Spinal cord (tissue), 10 donors: ENCODE results near the gene ENTPD8. TPM values are rescaled to one million over a fixed set of nuclear protein-coding genes. Genes with fewer than 3 reads are reported as not detected.

ENCODE experiments used
- DNase-seq, 6 donors: peaks; one replicate each; pipeline versions ENCODE4 v3.0.0 to v3.0.0-alpha.2; 2013 to 2015; ENCODE audit warnings: low spot score in 6 of 6, low read depth in 4 of 6
- H3K27ac ChIP-seq: one replicate; pipeline ENCODE4 v1.5.1; 2013; ENCODE audit warnings: low read depth, low read length, control low read depth
- H3K27me3 ChIP-seq: one replicate; pipeline ENCODE4 v1.6.1; 2013; ENCODE audit warnings: low read length; ENCODE audit not compliant: control insufficient read depth, insufficient read depth
- H3K36me3 ChIP-seq: one replicate; pipeline ENCODE4 v1.6.1; 2013; ENCODE audit warnings: low read length; ENCODE audit not compliant: control insufficient read depth, insufficient read depth
- H3K4me1 ChIP-seq: one replicate; pipeline ENCODE4 v1.6.1; 2013; ENCODE audit warnings: low read length; ENCODE audit not compliant: control insufficient read depth, insufficient read depth
- H3K4me3 ChIP-seq: one replicate; pipeline ENCODE4 v1.5.1; 2013; ENCODE audit warnings: low read depth, low read length, control low read depth
- H3K9me3 ChIP-seq: one replicate; pipeline ENCODE4 v1.6.1; 2013; ENCODE audit warnings: low read length; ENCODE audit not compliant: control insufficient read depth, insufficient read depth
- WGBS: methylation state at CpG from one replicate; pipeline ENCODE4 v1.1.5; 2013; ENCODE audit warnings: missing lambda C conversion rate; ENCODE audit not compliant: insufficient coverage; 5-methylcytosine and 5-hydroxymethylcytosine counted together
- polyA plus RNA-seq, 2 donors: library from polyadenylated mRNA; unstranded; fragments of 120-200 nt; gene quantifications; one replicate each; pipeline ENCODE4 v1.2.1, GENCODE V29; 2013; ENCODE audit not compliant: insufficient read length in 2 of 2
- total RNA-seq, 2 donors: library from RNA; depleted of rRNA in 1 of 2; stranded (reverse); fragments of 120-200 nt in 1 of 2; fragments of >200 nt in 1 of 2; gene quantifications; one replicate each; pipeline versions ENCODE4 v1.2.3 to v1.2.4, GENCODE V29; 2013 to 2014
- donor health status: healthy.

ENTPD8 gene
- total and polyA plus RNA-seq, 4 donors = 0.39 to 1.1 (median 0.90) TPM; not detected in 1

DNA sequence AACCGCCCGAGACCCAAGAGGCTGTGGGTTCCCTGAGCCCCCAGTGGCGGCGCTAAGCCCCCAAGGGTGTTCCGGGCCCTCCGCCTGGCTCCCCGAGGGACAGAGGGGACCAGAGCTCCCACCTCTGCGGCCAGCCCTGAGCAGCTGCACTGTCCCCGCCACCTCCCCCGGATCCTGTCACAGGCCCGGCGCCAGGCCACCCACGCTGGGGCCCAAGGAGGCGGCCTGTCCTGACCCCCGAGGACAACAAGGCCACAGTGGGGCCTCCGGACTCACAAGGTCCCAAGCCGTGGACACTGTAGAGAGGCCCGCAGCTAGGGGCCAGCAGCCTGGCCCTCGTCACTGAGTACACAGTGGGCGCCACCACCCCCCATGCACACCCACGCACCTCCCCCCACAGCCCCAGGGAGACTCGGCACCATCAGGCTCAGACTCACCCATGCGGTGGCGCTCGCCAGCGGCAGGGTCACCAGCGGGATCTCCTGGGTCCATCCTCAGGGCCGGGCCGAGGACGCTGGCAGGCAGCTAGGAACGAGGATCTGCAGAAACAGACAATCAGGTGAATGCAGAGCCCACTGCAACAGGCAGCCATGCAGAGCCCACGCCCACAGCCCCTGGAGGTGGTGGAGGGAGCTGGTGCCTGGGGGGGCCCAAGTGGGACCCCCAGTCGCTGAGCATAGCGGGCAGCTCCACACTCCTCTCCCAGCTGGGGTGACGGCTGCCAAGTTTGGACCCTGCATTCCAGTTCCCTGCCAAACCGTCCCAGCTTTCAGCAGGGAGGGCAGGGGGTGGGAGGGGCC, 46.1 kb downstream of the ENTPD8 start:
- DNase-seq = no peak
- Histone ChIP-seq H3K27me3 (no peaks in the 10 kb centered on the region), H3K36me3 (peaks cover 79% of the 10 kb centered on the region), H3K4me3 (no peak overlapping the region), H3K9me3 (peaks cover 2% of the 10 kb centered on the region), H3K27ac (no peak overlapping the region), H3K4me1 (peaks cover 12% of the 10 kb centered on the region)
- 80% methylated on average over 28 of the region's 36 CpGs for WGBS

DNA sequence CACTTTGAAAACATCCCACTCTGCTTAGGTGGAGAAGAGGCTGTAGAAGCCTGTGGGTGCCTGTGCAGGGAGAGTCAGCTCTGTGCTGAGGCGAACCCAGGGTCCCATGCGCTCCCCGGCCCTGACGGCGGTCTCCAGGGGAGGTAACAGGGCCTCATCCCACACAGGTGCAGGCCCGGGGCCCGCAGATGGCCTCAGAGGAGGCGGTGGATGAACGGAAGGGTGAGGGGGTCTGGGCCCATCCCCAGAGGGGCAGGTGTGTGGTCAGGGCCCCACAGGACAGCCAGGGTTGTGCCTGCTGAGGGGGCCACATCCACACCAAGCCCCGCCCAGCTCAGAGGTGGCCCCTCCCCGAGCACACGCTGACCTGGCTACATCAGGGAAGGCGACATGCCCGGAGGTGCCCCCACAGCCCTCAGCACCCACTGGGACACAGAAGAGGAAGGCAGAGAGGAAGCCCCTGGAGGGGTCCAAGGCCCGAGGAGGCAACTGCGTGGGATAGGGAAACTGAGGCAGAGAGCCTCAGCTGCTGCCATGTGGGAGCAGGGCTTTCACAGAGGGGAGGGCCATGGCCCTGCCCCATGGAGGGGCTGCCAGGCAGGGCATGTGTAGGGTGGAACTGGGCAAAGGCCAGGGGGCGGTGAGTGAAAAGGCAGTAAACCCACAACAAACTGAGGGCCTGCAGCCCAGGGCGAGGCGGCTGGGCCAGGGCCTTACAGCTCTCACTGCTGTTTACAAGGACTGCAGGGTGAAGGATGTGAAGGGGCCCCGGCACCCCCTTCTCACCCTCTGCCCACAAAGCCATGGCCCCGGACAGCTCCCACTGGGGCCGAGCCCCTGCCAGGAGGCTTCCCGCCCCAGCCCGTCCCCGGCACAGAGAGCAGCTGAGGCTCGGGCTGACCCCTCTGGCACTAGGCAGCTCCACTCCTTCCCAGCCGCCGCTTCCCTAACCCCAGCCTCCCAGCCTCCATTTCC, 47.7 kb downstream of the ENTPD8 start:
- no peak overlapping the region for H3K27ac ChIP-seq
- H3K4me1 ChIP-seq = peaks cover 16% of the 10 kb centered on the region
- H3K9me3 ChIP-seq = peaks cover 2% of the 10 kb centered on the region
- H3K36me3 ChIP-seq = peaks cover 83% of the 10 kb centered on the region
- no peak overlapping the region for H3K4me3 ChIP-seq
- no peaks in the 10 kb centered on the region for H3K27me3 ChIP-seq
- WGBS = 93% methylated on average over 24 of the region's 28 CpGs
- DNase-seq = no peak

DNA sequence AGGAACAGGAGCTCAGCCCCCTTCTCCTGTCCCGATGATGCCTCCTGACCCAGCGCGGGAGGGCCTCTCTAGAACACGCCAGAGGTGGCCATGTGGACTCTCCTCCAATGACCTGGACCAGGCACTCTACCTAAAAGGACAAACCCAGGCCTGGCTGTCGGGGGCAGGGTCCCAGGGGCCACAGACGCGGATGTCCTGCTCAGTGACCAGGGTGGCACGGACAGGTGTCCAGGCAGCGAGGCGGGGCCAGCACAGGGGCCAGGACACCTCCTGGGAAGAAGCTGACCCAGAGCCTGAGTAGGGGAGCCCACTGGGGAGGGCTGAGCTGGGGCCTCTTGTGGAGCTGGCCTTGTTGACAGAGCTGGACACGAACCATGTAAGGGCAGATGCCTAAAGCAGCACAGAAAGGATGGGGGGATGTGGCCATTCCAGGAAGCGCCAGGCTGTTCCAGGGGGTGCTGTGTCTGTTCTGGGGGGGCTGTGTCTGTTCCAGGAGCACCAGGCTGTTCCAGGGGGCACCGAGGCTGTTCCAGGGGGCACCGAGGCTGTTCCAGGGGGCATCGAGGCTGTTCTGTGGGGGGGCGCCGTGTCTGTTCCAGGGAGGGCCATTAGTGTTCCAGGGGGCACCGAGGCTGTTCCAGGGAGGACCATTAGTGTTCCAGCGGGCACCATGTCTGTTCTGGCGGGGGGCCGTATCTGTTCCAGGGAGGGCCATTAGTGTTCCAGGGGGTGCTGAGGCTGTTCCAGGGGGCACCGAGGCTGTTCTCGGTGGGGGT, 48.7 kb downstream of the ENTPD8 start:
- Histone ChIP-seq H3K27ac (no peak overlapping the region), H3K9me3 (peaks cover 1% of the 10 kb centered on the region), H3K4me1 (peaks cover 26% of the 10 kb centered on the region), H3K27me3 (no peaks in the 10 kb centered on the region), H3K36me3 (peaks cover 88% of the 10 kb centered on the region), H3K4me3 (no peak overlapping the region)
- WGBS = 95% methylated on average over 18 of the region's 23 CpGs
- no peak for DNase-seq

DNA sequence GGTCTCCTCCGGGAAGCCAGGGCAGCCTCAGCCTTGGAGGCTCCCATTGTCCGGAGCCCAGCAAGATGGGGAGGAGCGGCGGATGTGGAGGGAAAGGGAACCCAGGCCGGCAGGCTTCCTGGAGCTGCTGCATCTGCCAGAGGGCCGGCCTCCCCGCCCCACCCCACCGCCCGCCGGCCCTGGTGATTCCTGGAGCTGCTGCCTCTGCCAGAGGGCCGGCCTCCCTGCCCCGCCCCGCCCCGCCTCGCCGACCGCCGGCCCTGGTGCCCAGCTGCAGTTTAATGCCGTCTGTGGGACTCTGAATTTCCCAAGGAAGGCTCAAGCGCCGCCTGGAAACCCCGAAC, 49.8 kb downstream of the ENTPD8 start:
- WGBS = 61% methylated on average over 16 of the region's 22 CpGs
- no peaks in the 10 kb centered on the region for H3K9me3 ChIP-seq
- no peak overlapping the region for H3K27ac ChIP-seq
- no peaks in the 10 kb centered on the region for H3K27me3 ChIP-seq
- H3K36me3 ChIP-seq = peaks cover 88% of the 10 kb centered on the region
- no peak for DNase-seq
- peaks cover 33% of the 10 kb centered on the region for H3K4me1 ChIP-seq
- no peak overlapping the region for H3K4me3 ChIP-seq

DNA sequence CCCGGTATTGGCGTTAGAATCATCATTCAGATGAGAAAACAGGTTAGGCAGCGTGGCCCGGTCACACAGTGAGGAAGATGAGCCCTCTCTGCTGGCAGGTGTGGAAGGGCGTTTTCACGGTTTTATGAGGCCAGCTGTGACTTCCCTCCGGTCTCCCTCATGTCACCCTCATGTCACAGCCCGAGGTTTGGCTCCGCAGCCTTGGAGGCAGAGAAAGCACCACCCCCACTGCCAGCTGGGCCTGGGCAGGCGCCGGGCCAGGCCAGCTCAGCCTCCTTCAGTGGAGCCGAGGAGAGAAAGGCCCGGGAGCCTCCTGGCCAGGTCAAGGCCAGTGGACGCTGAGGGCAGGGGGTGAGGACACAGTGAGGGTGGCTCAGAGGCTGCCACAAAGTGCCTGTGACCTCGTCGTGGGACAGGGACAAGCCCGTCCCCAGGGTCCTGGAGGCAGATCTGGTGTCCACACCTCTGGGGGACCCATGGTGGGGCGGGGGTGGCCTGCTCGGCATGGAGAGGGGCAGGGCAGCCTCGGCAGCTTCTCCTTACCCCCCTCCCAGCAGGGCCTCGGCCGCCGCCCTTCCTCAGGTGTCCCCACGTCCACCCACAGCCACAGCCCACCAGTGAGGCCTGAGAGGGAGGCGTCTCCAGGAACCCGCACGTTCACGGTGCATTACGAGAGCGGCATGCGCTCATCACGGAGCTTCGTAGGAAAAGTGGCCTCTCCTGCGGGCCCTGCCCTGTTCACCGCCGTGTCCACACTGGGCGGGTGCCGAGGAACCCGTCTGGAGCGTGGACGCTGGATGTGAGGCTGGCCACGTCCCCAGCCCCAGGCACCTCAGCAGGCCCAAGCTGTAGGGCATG, 50.4 kb downstream of the ENTPD8 start:
- Histone ChIP-seq H3K36me3 (peaks cover 91% of the 10 kb centered on the region), H3K27ac (no peak overlapping the region), H3K4me1 (peaks cover 33% of the 10 kb centered on the region), H3K27me3 (no peaks in the 10 kb centered on the region), H3K4me3 (no peak overlapping the region), H3K9me3 (no peaks in the 10 kb centered on the region)
- no peak for DNase-seq
- WGBS = 72% methylated on average over 38 of the region's 42 CpGs

DNA sequence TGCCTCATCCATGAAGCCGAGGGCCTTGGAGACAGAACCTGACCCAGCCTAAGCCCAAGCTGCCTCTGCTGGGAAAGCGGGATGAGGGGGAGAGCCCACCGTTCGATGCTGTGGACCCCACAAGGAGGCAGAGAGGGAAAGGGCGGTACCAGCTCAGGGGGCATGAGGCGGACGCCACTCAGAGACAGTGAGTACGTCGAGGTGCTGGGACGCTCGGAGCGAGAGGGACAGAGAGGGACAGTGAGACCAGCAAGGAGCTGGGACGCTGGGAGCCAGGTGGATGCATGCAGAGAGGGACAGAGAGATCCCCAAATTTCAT, 51.8 kb downstream of the ENTPD8 start:
- Histone ChIP-seq H3K4me3 (no peak overlapping the region), H3K9me3 (no peaks in the 10 kb centered on the region), H3K27ac (no peak overlapping the region), H3K36me3 (peaks cover 85% of the 10 kb centered on the region), H3K4me1 (peaks cover 29% of the 10 kb centered on the region), H3K27me3 (no peaks in the 10 kb centered on the region)
- no peak for DNase-seq
- 93% methylated on average over 12 of the region's 13 CpGs for WGBS

DNA sequence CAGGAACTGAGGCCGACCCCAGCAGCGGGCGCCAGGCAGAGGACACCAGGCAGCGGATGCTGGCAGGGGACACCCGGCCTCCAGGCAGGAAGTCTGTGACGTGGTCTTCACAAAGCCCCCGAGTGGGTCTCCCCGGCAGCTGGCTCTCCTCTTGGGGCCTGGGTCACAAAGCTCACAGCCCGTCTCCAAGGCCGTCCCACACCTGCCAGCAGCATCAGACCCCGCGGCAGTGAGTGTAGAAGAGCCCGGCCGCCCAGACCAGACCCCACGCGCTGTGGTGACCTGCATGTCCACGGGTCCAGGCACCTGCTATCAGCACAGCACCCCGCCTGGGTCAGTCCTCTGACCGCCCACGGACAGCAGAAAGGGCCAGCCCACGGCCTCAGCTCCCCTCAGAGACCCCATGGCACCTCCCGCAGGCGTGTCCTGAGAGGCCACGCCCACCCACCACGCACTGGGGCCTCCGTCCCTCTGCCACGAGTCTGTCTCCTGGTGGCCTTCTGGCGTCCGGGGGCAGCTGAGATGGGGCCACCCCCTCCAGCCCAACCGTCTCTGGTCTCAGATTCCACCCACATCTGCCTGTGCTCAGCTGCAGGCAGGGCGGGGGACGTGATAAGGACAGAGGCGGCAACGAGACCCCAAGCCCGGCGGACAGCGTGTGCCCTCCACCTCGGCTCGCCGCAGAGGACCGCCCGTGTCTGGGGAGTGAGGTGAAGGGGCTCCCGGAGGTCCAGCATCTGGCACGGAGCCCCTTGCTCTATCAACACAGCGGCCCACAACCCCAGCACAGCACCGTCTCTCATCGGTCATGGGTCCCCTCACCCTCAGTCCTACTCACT, 52.3 kb downstream of the ENTPD8 start:
- H3K27me3 ChIP-seq = no peaks in the 10 kb centered on the region
- no peak for DNase-seq
- H3K4me3 ChIP-seq = no peak overlapping the region
- 72% methylated on average over 37 of the region's 47 CpGs for WGBS
- peaks cover 85% of the 10 kb centered on the region for H3K36me3 ChIP-seq
- peaks cover 32% of the 10 kb centered on the region for H3K4me1 ChIP-seq
- H3K9me3 ChIP-seq = no peaks in the 10 kb centered on the region
- no peak overlapping the region for H3K27ac ChIP-seq

DNA sequence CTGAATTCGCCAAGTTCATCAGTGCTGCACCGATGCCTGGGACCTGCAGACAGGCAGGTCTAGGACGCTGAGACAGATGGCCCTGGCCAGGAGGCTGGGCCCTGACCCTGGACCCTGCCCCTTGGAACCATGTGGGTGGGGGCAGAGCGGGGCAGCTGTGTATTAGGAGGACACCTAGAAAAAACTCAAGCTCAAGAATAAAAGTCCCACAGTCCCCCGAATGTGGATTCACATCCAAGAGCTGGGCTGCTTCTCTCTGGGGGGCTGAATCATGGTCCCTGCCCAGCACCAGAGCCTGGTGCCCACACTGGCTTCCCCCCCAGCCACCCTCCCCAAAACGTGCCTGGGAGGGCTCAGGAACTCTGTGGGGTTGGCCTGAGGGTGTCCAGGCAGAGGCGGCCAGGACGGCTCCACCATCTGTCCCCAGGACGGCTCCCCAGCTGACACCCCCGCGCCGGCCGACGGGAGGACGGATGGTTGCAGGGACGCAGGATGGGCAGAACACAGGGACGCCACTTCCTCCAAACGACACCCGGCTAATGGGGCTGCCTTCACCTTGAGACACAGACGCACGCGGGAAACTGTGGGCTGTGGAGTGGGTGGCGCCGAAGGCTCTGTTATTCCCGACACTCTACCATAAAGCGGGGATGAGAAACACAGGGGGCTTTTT, 53.1 kb downstream of the ENTPD8 start:
- no peaks in the 10 kb centered on the region for H3K27me3 ChIP-seq
- H3K36me3 ChIP-seq = peaks cover 84% of the 10 kb centered on the region
- peaks cover 32% of the 10 kb centered on the region for H3K4me1 ChIP-seq
- H3K27ac ChIP-seq = no peak overlapping the region
- 59% methylated on average over 25 of the region's 26 CpGs for WGBS
- H3K4me3 ChIP-seq = no peak overlapping the region
- H3K9me3 ChIP-seq = no peaks in the 10 kb centered on the region
- DNase-seq = no peak
